ENCODE measurements around the gene UROS.
A peak's percentile ranks its signal among the peaks of the same experiment; 100 is the strongest.

UROS gene

GRCh38 chr10:125770844-125771243, 52.2 kb downstream of the UROS start:
- peak overlapping the region; percentile 39 for H3K27ac Mint-ChIP-seq

GRCh38 chr10:125769175-125769574, 53.9 kb downstream of the UROS start:
- Mint-ChIP-seq H3K27ac (peak overlapping the region; percentile 87), H3K4me3 (no peak overlapping the region), H3K27me3 (ENCODE audit: low read depth, poor library complexity) (no peaks in the 10 kb centered on the region), H3K36me3 (ENCODE audit: low read depth) (peaks cover 28% of the 10 kb centered on the region), H3K4me1 (peaks cover 8% of the 10 kb centered on the region), H3K9me3 (no peaks in the 10 kb centered on the region)
- DNase-seq = no peak
- TF ChIP-seq CTCF (IDR thresholded peaks at IDR 0.05) = no peak

More at GRCh38 chr10:125770844-125771243, 52.2 kb downstream of the UROS start:
- TF ChIP-seq CTCF (IDR thresholded peaks at IDR 0.05) = no peak
- Mint-ChIP-seq H3K36me3 (ENCODE audit: low read depth) (peaks cover 12% of the 10 kb centered on the region), H3K4me1 (peaks cover 8% of the 10 kb centered on the region), H3K27me3 (ENCODE audit: low read depth, poor library complexity) (no peaks in the 10 kb centered on the region), H3K9me3 (no peaks in the 10 kb centered on the region), H3K4me3 (no peak overlapping the region)
- DNase-seq = no peak

- no peak for TF ChIP-seq CTCF (IDR thresholded peaks at IDR 0.05)
- no peak for DNase-seq
- peaks cover 36% of the 10 kb centered on the region for H3K36me3 Mint-ChIP-seq (ENCODE audit: low read depth)
- no peak overlapping the region for H3K4me3 Mint-ChIP-seq
- H3K4me1 Mint-ChIP-seq = peaks cover 8% of the 10 kb centered on the region
- H3K27ac Mint-ChIP-seq = no peak overlapping the region
- H3K9me3 Mint-ChIP-seq = no peaks in the 10 kb centered on the region
- no peaks in the 10 kb centered on the region for H3K27me3 Mint-ChIP-seq (ENCODE audit: low read depth, poor library complexity)
Observed at GRCh38 chr10:125768219-125768855, 54.7 kb downstream of the UROS start.

GRCh38 chr10:125766511-125766910, 56.5 kb downstream of the UROS start:
- no peaks in the 10 kb centered on the region for H3K9me3 Mint-ChIP-seq
- H3K27me3 Mint-ChIP-seq (ENCODE audit: low read depth, poor library complexity) = no peaks in the 10 kb centered on the region
- DNase-seq = no peak
- no peak overlapping the region for H3K4me3 Mint-ChIP-seq
- peaks cover 16% of the 10 kb centered on the region for H3K4me1 Mint-ChIP-seq
- H3K27ac Mint-ChIP-seq = no peak overlapping the region
- H3K36me3 Mint-ChIP-seq (ENCODE audit: low read depth) = peaks cover 47% of the 10 kb centered on the region
- no peak for TF ChIP-seq CTCF (IDR thresholded peaks at IDR 0.05)

GRCh38 chr10:125765835-125766234, 57.2 kb downstream of the UROS start:
- peak overlapping the region; percentile 52 for H3K27ac Mint-ChIP-seq

More at GRCh38 chr10:125765835-125766234, 57.2 kb downstream of the UROS start:
- Mint-ChIP-seq H3K27me3 (ENCODE audit: low read depth, poor library complexity) (no peaks in the 10 kb centered on the region), H3K36me3 (ENCODE audit: low read depth) (peaks cover 51% of the 10 kb centered on the region), H3K9me3 (no peaks in the 10 kb centered on the region), H3K4me1 (peaks cover 16% of the 10 kb centered on the region), H3K4me3 (no peak overlapping the region)
- no peak for DNase-seq
- TF ChIP-seq CTCF (IDR thresholded peaks at IDR 0.05) = no peak

All from nephron progenitor cell (in vitro differentiated cells).